Cardiac fibroblast (primary cell): Measurements from ENCODE around the gene CORO2A.

Source experiments
- DNase-seq, 2 donors: peaks; one replicate each; pipeline versions ENCODE4 v3.0.0 to v3.0.0-alpha.2; 2010; ENCODE audit warnings: low read depth in 2 of 2
- H3K4me3 ChIP-seq, 2 donors: replicated peaks in 1 of 2; 1 replicate in 1 of 2; 2 replicates in 1 of 2; pipeline ENCODE4 v1.5.1; 2011; ENCODE audit warnings: low read depth in 2 of 2, low read length in 2 of 2, mild to moderate bottlenecking in 2 of 2, moderate library complexity in 1 of 2
- TF ChIP-seq, protein P1 (sequence below): IDR thresholded peaks from one replicate; pipeline ENCODE4 v1.5.1; 2011; ENCODE audit warnings: low read depth, mild to moderate bottlenecking, low read length, inconsistent platforms

CORO2A gene

DNA sequence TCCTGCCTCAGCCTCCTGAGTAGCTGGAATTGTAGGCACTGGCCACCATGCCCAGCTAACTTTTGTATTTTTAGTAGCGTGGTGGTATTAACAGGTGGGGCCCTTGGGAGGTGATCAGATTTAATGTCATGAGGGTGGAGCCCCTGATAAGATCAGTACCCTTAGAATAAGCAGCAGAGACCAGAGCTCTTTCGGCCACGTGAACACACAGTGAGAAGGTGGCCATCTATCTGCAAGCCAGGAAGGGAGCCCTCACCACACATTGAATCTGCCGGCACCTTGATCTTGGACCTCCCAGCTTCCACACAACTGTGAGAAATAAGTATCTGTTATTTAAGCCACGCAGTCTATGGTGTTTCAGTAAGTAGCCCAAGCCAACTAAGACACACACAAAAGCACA lies 40.5 kb upstream of the CORO2A start:
- TF ChIP-seq, protein P1, sequence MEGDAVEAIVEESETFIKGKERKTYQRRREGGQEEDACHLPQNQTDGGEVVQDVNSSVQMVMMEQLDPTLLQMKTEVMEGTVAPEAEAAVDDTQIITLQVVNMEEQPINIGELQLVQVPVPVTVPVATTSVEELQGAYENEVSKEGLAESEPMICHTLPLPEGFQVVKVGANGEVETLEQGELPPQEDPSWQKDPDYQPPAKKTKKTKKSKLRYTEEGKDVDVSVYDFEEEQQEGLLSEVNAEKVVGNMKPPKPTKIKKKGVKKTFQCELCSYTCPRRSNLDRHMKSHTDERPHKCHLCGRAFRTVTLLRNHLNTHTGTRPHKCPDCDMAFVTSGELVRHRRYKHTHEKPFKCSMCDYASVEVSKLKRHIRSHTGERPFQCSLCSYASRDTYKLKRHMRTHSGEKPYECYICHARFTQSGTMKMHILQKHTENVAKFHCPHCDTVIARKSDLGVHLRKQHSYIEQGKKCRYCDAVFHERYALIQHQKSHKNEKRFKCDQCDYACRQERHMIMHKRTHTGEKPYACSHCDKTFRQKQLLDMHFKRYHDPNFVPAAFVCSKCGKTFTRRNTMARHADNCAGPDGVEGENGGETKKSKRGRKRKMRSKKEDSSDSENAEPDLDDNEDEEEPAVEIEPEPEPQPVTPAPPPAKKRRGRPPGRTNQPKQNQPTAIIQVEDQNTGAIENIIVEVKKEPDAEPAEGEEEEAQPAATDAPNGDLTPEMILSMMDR, result no peak
- no peak for DNase-seq

DNA sequence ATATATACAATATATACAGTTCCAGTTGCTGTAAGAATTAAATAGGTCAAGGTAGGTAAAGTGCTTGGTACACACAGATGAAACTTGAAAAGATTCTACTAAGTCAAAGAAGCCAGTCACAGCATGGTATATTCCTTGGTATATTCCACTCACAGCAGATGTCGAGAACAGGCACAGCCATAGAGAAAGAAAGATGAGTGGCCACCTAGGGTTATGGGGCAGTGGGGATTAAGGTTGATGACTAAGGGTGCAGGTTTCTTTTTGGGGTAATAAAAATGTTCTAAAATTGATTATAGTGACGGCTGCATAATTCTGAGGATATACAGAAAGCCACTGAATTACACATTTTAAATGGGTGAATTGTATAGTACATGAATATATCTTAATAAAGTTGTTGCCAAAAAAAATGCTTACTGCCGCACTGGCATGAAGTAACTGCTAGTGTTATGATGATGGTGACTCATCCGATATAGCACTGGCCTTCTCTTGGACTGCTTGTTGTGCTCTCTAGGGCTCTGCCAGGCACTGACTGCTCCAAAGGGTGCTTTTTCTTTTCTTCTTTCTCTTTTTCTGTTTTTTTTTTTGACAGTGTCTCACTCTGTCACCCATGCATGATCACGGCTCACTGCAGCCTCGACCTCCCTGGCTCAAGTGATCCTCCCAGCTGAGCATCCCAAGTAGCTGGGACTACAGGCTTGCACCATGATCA lies 39.5 kb upstream of the CORO2A start:
- DNase-seq, result peak; percentile 88 to 91
- H3K4me3 ChIP-seq, result no peak overlapping the region
- TF ChIP-seq, protein P1, result no peak

More for the DNA sequence above, 40.5 kb upstream of the CORO2A start:
- no peak overlapping the region for H3K4me3 ChIP-seq

DNA sequence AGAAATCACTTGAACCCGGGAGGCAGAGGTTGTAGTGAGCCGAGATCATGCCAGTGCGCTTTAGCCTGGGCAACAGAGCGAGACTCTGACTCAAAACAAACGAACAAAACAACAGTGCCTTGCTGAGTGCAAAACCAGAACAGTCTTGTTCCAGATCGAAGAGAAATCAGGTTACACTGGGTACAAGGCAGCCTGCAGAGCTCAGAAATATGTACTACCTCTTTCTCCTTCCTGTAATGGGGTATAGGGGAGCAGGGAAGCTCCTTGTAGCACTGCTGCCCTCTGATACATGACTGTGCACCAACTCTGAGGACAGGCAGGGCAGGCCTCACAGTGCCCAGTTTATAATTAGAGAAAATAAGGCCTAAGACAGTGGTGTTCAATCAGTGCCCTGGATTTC lies 38.4 kb upstream of the CORO2A start:
- no peak overlapping the region for H3K4me3 ChIP-seq
- no peak for DNase-seq
- TF ChIP-seq, protein P1, result no peak

DNA sequence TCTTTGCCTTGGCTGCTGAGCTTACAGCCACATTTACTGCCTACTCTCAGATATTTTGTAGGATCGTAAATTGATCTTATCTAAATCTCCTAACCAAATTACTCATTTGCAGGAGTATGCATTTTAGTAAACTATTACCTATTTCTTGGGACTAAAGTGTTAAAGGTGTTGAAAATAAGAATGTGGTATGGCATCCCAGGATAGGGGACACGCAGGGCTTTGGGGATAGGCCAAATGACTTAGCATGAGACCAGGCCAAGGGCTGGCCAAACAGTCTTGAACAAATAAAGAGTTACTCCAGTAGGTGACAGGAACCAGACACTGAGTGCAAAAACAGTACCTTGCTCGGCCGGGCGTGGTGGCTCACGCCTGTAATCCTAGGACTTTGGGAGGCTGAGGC lies 37.9 kb upstream of the CORO2A start:
- H3K4me3 ChIP-seq, result no peak overlapping the region
- DNase-seq, result no peak
- TF ChIP-seq, protein P1, result no peak

DNA sequence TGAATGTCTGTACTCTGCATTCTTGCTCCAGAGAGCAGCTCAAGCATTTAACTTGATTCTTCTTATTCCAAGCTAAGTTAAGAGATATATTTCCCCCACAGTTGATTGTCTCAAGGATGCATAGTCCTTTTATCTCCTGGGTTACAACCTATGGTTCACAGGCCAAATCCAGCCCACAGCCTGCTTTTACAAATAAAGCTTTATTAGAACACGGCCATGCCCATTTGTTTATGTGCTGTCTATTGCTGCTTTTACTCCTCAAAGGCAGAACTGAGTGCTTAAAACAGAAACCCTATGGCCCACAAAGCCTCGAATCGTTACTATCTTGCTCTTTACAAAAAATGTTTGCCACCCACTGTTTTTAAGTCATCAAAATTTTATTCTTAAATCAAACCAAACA lies 37.2 kb upstream of the CORO2A start:
- H3K4me3 ChIP-seq, result no peak overlapping the region
- DNase-seq, result no peak
- TF ChIP-seq, protein P1, result no peak

DNA sequence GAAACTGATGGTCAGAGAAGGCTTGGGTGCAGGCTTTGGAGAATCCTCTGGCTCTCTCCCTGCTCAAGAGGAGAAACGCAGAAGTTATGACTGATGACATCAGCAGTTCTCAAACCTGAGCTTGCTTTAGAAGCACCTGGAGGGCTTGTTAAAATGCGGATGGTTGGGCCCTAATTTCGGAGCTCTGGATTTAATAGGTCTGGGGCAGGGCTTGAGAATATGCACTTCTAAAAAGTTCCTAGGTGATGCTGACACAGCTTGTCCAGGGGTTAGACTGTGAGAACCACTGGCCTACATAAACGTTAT lies 36.6 kb upstream of the CORO2A start:
- DNase-seq, result no peak
- TF ChIP-seq, protein P1, result no peak
- H3K4me3 ChIP-seq, result no peak overlapping the region
